Amniotic epithelial cell (primary cell): ENCODE measurements around the gene DYRK1A.

Source experiments
- DNase-seq: peaks from one replicate; pipeline ENCODE4 v3.0.0-alpha.2; 2010; ENCODE audit warnings: low read depth

DYRK1A gene

DNA sequence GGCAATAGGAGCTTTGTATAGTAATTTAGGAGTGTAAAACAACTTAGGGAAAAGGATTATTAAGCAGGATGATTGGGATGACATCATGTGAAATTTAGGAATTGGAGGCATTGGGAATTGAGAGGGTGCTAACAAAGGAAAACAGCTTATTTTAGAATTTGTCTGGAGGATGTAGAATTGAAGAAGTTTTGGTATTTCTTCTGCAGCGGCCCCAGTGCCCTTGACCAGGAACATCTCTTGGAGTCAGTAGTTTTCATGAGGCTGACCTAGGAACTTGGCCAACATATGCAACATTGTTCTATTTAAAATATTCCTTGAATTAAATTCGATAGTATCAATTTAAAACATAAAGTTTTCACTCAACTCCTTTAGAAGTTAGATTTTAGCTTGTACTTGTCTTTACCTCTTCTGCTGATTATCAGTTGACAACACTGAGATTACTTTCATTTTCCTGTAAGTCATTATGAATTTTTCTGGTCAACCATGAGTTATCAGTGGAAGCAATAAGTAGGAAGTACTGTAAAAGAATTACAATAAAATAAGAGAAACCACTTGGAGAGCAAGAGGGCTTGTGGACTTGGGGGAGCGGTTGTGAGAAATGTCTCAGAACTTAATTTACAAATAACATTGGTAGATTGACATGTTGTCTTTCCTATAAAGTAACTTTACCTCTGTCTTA, 52.8 kb downstream of the DYRK1A start:
- no peak for DNase-seq

DNA sequence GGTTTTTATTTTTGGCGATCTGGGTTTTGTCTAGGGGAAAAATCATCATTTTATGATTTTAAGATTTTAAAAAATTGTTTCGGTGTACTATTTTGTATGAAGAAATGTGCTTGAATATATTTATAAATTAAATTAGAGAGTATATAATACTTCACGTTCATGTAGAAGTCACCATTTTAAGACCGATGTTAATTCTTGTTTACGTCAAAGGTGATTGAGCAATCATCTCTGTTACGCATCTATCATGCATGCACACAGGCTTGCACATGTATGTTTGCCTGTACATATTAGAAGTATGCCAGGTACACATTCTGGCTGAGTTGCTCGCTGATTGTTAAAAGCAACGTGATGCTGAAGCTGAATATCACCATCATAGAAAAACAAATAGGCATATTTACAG, 54.7 kb downstream of the DYRK1A start:
- DNase-seq = no peak

DNA sequence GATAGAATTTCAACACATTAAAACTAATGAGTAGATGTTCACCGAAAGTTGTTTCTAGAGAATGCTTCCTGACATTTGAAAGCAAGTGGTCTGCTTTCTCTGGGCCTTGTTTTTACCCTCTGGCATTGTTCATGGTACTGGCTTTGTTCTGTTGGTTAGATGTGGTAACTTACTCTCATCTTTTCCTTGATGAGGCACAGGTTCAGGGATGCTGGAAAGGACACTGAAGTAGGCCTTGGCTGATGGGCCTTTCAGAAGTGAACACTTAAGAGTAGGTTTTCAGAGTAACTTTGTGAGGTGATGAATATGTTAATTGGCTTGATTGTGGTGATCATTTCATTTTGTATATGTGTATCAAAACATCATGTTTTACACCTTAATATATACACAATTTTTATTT, 55.8 kb downstream of the DYRK1A start:
- no peak for DNase-seq

DNA sequence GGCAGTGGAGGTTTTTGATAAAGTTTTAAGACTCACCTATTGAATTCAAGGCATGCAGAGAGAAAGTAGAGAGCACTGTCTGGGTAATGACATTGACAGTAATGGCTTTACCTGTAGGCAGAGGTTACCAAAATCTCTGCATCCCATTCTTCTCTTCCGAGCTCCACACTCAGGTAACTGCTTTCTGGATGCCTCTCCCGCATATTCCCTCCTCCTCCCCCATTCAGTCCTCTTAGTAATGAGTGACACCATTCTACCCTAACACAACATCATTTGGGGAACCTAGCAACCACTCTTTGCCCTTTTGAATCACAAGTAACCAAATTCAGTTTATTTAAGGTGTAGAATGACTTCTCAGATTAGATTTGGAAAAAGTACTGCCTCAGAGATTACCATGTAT, 56.5 kb downstream of the DYRK1A start:
- DNase-seq = no peak

DNA sequence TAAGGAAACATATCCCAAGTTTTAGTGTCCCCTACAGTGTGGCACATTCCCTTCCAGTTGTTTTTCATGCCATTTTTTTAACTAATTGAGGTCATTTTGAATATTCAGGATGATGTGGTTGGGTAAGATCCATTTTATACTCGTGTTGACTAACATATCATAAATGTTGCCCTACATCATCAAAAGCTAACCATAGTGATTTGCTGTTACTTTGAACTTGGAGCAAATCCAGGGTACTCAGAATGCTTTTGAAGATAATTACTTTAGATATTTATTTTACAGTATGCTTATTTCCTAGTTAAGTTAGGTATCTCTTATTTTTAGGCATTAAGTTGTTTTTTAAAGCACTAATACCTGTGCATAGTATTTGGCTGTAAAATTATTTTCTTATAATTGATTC, 57.8 kb downstream of the DYRK1A start:
- peak; percentile 46 for DNase-seq

DNA sequence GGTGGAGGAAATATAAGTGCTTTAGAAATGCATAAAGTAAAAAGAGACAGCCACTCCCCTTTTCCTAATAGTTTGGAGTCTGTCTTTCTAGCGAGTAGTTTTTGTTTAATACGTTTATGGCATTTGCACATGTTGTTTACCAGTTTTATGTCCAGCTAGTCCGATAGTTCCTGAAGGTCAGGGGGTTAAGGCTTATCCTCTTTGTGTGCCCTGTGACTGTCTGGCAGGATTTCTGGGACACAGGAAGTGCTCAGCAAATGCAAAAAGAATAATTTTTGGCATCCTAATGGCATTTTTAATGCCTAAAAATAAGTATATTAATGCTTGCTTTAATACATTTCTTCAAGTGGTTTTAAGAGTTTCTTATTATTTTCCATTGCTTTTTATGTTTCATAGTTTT, 58.4 kb downstream of the DYRK1A start:
- no peak for DNase-seq

DNA sequence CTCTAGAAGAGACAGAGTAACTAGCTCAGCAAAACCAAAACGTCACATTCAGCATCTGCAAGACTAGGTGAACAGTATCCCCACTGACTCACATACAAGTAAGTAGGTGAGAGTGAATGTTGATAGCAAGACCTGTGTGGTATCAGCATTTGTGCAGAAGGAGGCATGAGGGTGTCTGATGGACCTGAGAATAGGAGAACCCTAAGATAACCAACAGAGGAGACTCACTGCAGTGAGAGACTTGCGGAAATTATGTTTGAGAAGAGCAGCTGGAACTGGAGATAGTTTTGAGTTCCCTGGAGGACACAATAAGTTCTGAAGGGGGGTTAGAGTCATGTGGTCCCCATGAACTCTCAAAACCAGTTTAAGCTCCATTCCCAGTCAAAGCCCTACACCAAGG, 59.1 kb downstream of the DYRK1A start:
- DNase-seq = no peak

DNA sequence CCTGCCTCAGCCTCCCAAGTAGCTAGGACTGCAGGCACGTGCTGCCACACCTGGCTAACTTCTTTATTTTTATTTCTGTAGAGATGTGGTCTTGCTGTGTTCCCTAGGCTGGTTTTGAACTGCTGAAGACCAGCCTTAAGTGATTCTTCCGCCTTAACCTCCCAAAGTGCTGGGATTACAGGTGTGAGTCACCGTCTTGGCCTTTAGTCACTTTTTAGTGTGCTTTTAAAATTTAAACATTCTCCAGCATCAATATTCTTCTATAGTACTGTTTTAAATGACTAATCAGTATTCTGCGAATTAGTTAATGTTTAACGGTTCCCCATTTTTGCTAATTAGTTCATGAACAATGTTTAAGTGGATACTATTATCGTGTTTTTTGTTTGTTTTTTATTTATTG, 60.6 kb downstream of the DYRK1A start:
- no peak for DNase-seq

DNA sequence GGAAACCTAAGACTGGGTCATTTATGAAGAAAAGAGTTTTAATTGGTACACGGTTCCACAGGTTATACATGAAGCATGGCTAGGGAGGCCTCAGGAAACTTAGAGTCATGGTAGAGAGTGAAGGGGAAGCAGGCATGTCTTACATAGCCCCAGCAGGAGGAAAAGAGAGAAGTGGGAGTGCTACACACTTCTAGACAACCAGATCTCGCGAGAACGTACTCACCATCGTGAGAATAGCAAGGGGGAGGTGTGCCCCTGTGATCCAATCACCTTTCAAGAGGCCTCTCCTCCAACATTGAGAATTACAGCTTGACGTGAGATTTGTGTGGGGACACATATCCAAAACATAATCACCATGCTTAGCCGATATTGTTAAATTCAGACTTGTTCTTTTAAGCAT, 62.8 kb downstream of the DYRK1A start:
- no peak for DNase-seq

DNA sequence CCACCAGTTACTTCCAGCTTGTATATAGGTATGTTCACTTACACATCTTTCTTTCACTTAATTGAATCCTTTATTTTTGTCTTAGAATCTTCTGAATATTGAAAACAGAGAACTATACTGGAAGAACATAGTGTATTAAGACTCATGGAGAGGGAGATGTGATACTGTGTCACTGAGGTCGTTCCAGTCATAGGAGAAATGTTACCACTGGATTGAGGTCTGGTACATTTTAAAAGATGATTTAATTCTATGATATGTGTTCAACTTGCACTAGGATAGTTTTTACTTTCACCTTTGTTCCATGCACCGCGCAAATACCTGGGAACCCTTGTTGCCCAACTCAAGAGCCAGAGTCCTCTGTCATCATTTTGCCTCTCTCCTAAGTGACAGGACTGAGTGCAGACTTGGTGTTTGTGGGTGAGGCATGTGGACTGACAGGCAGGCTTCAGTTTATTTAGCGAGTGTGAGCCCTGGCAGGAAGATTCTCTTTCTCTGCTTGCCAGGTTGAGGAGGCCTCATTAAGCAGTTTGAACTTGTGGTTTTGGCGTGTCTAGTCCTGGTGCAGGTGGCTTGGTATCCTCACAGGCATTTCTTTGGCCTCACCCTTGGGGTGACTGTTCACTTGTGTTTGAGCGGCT, 63.7 kb downstream of the DYRK1A start:
- no peak for DNase-seq

DNA sequence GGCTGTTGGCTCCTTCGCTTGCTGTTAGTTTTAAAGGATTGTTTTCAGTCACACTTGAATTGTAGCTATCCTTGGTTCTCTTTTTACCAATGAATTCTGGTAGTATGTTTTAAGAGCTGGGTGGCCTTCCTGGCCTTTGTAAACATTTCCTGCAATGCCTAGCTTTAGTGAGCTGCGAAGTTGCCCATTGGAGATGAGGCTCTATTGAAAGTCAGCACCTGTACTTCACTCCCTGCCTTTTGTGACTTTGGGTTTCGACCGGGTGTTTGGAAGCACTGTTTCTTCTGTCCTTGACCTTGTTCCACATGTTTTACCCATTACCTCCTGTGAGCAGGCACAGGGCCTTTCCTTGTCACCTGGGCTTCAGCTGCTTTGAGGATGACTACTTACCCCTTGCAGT, 64.7 kb downstream of the DYRK1A start:
- DNase-seq = no peak

DNA sequence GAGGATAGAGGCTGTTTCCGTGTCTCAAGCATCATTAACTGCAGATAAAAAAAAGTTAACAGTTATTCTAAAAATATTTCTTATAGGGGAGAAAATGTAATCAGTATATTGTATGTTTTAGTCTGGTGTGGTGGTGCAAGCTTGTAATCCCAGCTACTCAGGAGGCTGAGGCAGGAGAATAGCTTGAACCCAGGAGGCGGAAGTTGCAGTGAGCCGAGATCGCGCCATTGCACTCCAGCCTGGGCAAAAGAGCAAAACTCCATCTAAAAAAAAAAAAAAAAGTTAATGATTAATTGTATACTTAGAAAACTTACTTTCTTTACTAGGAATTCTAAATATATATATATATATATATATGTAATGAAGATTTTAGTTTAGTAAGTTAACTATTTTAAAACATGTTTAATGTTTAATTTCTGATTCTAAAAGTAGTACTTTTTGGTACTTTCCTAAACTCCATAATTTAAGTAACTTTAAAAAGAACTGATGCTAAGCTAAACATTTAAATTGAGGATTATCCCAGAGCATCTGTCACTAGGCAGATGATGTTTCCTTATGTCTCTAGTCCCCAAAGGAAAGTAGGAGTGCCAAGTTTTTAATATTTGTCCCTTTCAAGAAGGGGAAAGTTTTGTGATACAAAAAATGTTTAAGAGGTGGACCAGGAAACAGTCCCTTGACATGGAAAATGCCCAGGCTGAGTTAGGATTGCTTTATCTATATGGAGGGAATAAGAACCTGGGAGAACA, 66.3 kb downstream of the DYRK1A start:
- no peak for DNase-seq

DNA sequence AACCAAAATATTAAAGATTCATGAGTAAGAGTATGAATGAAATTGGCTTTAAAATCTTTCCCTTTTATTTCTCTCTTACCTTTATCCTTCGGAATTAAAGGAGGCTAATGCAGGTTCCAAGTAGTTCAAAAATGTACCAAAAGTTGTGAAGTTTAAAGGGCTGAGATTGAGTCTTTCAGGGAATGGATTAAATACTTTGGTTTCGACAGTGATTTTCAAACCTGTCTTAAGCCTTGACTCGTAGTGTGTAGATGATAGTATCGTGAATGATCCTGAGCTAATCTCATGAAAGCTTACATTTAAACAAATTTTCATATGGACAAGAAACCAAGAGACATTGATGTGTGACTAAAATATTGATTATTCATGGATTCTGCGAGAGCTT, 66.9 kb downstream of the DYRK1A start:
- no peak for DNase-seq

DNA sequence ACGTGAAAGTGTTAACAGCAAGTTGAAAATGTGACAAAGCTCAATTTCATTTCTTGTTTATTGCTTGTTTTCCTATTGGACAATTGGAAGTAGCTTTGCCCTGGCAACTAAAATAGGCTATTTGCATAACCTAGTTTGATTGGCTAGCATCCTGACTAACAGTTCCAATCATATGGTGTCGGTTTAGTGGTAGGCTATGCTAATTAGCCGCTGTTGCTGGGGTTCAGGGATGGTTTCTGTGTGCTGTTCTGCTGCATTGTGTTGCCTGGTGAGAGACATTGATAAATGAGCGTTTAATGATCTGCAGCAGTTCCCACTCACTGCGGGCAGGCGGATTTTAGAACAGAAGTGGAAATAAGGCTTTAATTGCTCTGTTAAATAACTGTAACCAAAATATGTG, 68.5 kb downstream of the DYRK1A start:
- peak; percentile 93 for DNase-seq

DNA sequence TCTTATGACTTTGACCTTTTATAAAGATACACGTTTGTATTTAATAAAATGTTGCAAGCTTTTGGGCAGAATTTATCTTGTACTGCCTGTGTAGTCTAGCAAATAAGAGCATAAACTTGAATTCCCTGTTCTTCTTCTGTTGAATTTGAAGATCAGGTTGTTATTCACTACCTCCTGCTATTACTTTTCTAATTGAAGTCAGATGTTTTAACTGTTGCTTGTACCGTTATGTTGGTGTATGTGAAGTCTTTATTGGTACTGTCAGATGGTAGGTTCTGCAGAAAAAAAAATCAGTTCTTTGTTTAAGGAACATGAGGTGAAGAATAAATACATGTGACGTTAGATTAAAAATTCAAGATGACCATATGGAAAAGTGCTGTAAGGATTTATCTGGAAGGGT, 69.1 kb downstream of the DYRK1A start:
- DNase-seq = no peak

DNA sequence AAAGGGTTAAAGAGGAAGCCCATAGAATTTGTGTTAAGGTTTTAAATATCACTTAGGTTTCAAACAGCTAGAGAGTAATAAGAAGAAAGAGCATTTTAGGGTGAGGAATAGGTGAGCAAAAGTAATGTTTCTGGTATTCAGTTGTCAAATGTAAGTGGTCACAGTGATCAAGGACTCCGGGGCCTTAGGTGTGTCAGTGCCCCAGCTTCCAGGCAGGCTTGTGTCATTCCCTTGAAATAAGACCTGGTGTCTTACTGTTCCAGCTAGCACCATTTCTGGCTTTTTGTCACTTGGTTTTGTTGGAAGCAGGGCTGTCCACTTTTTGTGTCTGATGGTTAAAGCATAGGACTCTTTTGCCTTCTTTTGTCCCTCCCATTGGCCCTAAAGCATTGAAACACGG, 69.6 kb downstream of the DYRK1A start:
- DNase-seq = no peak

DNA sequence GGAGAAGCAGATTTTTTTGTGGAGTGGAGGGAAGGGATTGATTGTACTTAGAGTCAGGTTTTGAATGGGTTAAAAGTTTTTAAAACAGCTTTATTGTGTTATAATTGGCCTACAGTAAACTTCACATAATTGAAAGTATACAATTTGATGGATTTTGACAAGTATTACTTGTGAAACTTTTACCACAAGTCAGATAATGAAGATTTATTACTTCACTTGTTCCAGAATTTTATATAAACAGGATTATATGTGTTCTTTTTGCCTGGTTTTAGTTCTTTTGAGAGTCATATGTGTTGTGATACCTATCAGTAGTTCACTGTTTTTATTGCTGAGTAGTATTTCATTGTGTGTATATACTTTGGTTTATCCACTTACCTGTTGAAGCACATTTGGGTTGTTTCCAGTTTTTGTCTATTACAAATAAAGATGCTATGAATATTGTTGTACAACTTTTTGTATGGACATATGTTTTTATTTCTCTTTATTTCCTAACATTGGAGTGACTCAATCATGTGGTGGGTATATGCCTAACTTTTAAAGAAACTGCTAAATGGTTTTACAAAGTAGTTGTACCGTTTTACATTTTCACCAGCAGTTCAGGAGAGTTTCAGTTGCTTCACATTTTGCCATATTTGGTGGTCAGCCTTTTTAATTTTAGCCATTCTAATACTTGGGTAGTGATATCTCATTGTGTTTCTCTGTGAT, 71.0 kb downstream of the DYRK1A start:
- DNase-seq = peak; percentile 77

DNA sequence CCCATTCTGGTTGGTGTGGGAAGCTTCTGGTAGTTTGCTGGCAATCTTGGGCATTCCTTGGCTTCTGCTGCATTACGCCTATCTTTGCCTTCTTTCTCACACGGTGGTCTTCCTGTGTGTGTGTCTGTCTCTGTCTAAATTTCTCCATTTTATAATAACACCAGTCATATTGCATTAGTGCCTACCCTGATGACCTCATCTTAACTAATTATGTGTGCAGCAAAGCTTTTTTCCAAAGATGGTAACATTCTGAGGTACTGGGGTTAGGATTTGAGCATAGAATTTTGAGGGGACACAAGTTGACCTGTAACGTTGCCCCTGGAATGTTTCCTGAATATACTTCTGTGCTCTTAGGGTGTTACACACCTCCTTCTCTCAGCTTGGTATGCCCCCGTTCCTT, 77.1 kb downstream of the DYRK1A start:
- no peak for DNase-seq

DNA sequence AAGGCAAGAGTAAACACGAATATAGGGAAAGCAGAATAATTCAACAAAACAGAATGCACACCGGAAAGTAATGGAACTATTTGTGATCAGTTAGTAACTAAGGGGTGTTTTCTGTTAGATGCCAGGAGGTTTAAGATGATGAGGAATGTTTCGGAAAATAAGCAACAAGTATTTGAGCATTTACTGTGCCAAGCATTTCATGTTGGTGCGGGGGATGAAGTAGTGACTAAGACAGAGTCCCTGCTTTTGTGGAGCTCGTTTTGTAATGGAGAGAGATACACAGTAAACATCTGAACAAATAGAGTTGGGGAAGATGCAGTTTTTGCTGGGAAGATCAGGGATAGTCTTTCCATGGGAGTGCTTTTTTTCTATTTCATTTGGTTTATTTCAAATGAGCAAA, 78.7 kb downstream of the DYRK1A start:
- DNase-seq = peak; percentile 86

DNA sequence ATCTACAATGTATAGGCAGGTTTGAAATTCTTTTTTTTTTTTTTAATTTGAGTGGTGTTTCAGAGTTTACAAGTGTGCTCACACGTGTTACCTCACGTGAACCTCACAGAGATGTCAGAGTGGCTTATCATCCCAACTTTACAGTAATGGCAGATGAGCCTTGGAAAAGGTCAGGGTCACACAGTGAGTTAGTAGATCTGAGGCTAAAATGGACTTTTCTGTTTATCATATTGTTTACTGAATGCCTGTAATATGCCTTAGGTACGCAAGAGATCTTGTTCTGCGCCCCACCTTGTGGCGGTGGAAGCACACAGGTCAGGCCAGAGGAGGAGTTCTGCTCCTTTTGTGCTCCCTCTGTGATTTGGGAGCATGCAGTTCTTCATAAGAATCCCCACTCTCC, 80.0 kb downstream of the DYRK1A start:
- DNase-seq = no peak

DNA sequence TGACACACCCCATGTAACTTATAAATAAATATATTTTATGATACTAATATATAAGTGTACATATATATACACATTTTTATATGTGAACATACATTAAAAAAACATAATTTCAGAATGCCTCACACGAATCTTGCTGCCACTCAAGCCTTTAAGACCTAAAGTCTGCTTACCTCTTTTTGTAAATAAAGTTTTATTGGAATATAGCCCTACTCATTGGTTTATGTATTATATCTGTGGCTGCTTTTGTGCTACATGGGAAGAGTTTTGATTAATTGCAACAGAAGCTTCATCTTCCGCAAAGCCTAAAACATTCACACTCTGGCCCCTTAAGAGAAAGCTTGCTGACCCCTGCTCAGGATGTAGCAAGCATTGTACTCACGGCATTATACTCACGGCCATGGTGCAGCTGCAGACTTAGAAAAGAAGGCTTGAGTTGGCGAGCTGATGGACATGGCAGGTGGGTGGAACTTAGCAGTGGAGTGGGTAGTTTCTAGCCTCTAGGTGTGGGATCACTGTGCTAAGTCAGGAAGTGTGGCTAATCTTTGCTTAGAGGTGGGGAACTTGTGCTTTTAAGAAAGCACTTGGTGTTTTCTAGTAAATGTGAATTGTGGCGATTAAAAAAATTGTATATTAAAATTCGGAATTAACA, 80.8 kb downstream of the DYRK1A start:
- DNase-seq = no peak

DNA sequence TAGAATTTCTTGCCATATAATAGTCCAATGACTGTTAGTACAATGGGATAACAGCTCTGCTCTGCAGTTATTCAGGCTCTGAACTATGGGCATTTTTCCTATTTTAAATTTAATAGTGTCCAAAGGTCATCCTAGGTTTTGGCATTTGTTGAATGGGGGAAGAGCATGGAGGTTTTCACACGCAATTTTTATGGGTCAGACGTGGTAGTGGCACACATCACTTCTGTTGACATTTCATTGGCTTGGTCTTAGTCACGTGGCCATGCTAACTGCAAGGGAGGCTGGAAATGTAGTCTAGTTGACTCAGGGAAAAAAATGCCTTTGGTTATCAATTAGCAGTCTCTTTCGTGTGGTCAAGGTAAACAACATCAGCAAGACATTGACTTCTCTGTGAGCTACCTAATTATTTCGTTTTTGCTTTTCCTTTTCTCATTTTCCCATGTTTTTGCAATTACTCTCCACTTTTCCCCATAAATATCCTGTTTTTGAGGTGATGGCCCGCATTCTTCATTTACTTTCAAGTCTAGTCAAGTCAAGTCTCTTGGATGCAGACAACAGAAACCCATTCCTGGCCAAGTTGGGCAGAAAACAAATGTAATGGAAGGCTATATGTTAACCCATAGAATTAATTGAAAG, 82.8 kb downstream of the DYRK1A start:
- no peak for DNase-seq
